ENCODE data around the gene LATS1. TPM values are rescaled to one million over a fixed set of nuclear protein-coding genes. Genes with fewer than 3 reads are reported as not detected.

The LATS1 gene
- total RNA-seq, 6 experiments from 2014 or later = 9.5 to 16.6 (median 10.9) TPM

GRCh38 chr6:149723262-149723661 is 5.4 kb upstream of the LATS1 start:
- H3K36me3 ChIP-seq = peaks cover 0 to 12% (median 2%) of the 10 kb centered on the region in 4 donors
- no peaks in the 10 kb centered on the region for H3K9me3 ChIP-seq
- WGBS (ENCODE audit: insufficient coverage, low coverage, low lambda C conversion rate, missing lambda C conversion rate) = 70% methylated on average over 3 of the region's 4 CpGs
- intact Hi-C loops (cut with DNase I) = no loop called here
- no peak overlapping the region for H3K4me3 ChIP-seq
- no peak for DNase-seq
- H3K27ac ChIP-seq = no peak overlapping the region
- no peak for ATAC-seq
- H3K27me3 ChIP-seq = no peaks in the 10 kb centered on the region
- no peaks in the 10 kb centered on the region for H3K4me1 ChIP-seq
- TF ChIP-seq, protein P1, sequence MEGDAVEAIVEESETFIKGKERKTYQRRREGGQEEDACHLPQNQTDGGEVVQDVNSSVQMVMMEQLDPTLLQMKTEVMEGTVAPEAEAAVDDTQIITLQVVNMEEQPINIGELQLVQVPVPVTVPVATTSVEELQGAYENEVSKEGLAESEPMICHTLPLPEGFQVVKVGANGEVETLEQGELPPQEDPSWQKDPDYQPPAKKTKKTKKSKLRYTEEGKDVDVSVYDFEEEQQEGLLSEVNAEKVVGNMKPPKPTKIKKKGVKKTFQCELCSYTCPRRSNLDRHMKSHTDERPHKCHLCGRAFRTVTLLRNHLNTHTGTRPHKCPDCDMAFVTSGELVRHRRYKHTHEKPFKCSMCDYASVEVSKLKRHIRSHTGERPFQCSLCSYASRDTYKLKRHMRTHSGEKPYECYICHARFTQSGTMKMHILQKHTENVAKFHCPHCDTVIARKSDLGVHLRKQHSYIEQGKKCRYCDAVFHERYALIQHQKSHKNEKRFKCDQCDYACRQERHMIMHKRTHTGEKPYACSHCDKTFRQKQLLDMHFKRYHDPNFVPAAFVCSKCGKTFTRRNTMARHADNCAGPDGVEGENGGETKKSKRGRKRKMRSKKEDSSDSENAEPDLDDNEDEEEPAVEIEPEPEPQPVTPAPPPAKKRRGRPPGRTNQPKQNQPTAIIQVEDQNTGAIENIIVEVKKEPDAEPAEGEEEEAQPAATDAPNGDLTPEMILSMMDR (IDR thresholded peaks at IDR 0.05) = no peak
- no peak for TF ChIP-seq POLR2A (IDR thresholded peaks at IDR 0.05)

DNA sequence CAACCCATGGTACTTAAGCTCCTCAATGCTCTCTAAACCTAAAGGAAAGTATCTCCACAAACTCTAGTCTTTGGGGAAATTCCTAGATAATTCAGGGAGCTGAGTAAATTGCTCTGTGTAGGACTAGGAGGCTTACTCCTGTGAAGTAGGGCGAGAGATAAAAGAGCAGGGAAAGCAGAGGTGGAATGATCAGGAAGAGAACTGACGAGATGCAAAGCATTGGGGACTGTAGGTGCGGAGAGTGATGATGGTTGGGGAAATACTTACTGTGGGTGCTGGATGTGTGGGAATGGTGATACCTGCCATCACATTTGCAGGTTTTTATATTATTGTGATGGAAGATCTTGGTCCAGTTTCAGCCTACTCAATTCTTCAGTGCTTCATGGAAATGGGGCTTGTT is 1.6 kb upstream of the LATS1 start:
- no peaks in the 10 kb centered on the region for H3K9me3 ChIP-seq
- ATAC-seq (no peak), DNase-seq (no peak)
- H3K27ac ChIP-seq = no peak overlapping the region
- no peaks in the 10 kb centered on the region for H3K36me3 ChIP-seq
- intact Hi-C loops (cut with DNase I) = no loop called here
- 92% methylated on average over 3 of the region's 3 CpGs for WGBS (ENCODE audit: insufficient coverage, low coverage, low lambda C conversion rate, missing lambda C conversion rate)
- H3K27me3 ChIP-seq = no peaks in the 10 kb centered on the region
- H3K4me1 ChIP-seq = peaks cover 0 to 12% (median 4%) of the 10 kb centered on the region in 4 donors
- H3K4me3 ChIP-seq = no peak overlapping the region
- TF ChIP-seq, protein P1 (IDR thresholded peaks at IDR 0.05) = no peak
- no peak for TF ChIP-seq POLR2A (IDR thresholded peaks at IDR 0.05)

- intact Hi-C loops (cut with DNase I) = no loop called here
- TF ChIP-seq, protein P1 (IDR thresholded peaks at IDR 0.05) = no peak
- TF ChIP-seq POLR2A (IDR thresholded peaks at IDR 0.05) = no peak
- ATAC-seq = no peak
- Histone ChIP-seq H3K36me3 (no peaks in the 10 kb centered on the region), H3K4me1 (peaks cover 0 to 12% (median 4%) of the 10 kb centered on the region in 4 donors), H3K4me3 (peak overlapping the region; percentile 73 to 83 (median 77)), H3K27ac (peak overlapping the region; percentile 97 to 98 (median 98)), H3K27me3 (no peaks in the 10 kb centered on the region), H3K9me3 (no peaks in the 10 kb centered on the region)
- DNase-seq = no peak
- WGBS (ENCODE audit: insufficient coverage, low coverage, low lambda C conversion rate, missing lambda C conversion rate) = under 1% methylated on average over 9 of the region's 9 CpGs
Measured at GRCh38 chr6:149717255-149717587, 680 bp downstream of the LATS1 start.

- intact Hi-C loops (cut with DNase I) = no loop called here
- TF ChIP-seq, protein P1 (IDR thresholded peaks at IDR 0.05) = no peak
- no peak for TF ChIP-seq POLR2A (IDR thresholded peaks at IDR 0.05)
- Histone ChIP-seq H3K27ac (peak overlapping the region in 2 of 3 donors; percentile 98), H3K9me3 (no peaks in the 10 kb centered on the region), H3K27me3 (no peaks in the 10 kb centered on the region), H3K4me1 (peaks cover 0 to 12% (median 4%) of the 10 kb centered on the region in 4 donors), H3K4me3 (peak overlapping the region; percentile 73 to 83 (median 77)), H3K36me3 (no peaks in the 10 kb centered on the region)
- 4% methylated on average over 8 of the region's 8 CpGs for WGBS (ENCODE audit: insufficient coverage, low coverage, low lambda C conversion rate, missing lambda C conversion rate)
- DNase-seq (no peak), ATAC-seq (no peak)
Measured at GRCh38 chr6:149716181-149716963, 1.5 kb downstream of the LATS1 start.
